ENCODE measurements around the gene PMM1. TPM values are rescaled to one million over a fixed set of nuclear protein-coding genes. Genes with fewer than 3 reads are reported as not detected.

The PMM1 gene
- polyA plus RNA-seq, 1 donor (not counting 4 experiments of a cell fraction or from before 2014, with no cell fraction given) = 39.6 TPM

GRCh38 chr22:41608386-41608785 is 18.7 kb upstream of the PMM1 start:
- Histone ChIP-seq H2AFZ (ENCODE audit: control insufficient read depth, low read length) (no peak overlapping the region), H3K4me3 (ENCODE audit: control insufficient read depth in 2 of 3, extremely low read depth in 1 of 3, insufficient read depth in 2 of 3, low read depth in 1 of 3, low read length in 3 of 3) (no peak overlapping the region), H3K9me3 (ENCODE audit: control insufficient read depth, low read depth, low read length) (no peaks in the 10 kb centered on the region), H3K9me1 (ENCODE audit: control insufficient read depth, extremely low read depth, insufficient read depth, low read length) (peaks cover 4% of the 10 kb centered on the region), H3K27me3 (ENCODE audit: control insufficient read depth, extremely low read depth, insufficient read depth, low read length) (no peaks in the 10 kb centered on the region), H3K9ac (ENCODE audit: control insufficient read depth, extremely low read depth, insufficient read depth, low read length) (no peak overlapping the region), H4K20me1 (ENCODE audit: control insufficient read depth, extremely low read depth, insufficient read depth, low read length) (peaks cover 2% of the 10 kb centered on the region), H3K27ac (ENCODE audit: control insufficient read depth, insufficient read depth, low read length) (no peak overlapping the region), H3K79me2 (ENCODE audit: control insufficient read depth, insufficient read depth, low read length) (peaks cover 14% of the 10 kb centered on the region), H3K4me2 (ENCODE audit: control insufficient read depth, extremely low read depth, insufficient read depth, low read depth, low read length) (no peak overlapping the region), H3K4me1 (ENCODE audit: control insufficient read depth, extremely low read depth, insufficient read depth, low read length) (peaks cover 10% of the 10 kb centered on the region), H3K36me3 (ENCODE audit: control insufficient read depth in 2 of 2, extremely low read depth in 1 of 2, insufficient read depth in 2 of 2, low read length in 2 of 2) (peaks cover 18 to 28% of the 10 kb centered on the region in 2 experiments)
- TF ChIP-seq EZH2 (IDR thresholded peaks at IDR 0.05; ENCODE audit: low read length) (no peak), CTCF (optimal IDR thresholded peaks at IDR 0.05 in 1 of 3, IDR thresholded peaks at IDR 0.05 in 1 of 3, conservative IDR thresholded peaks at IDR 0.05 in 1 of 3; ENCODE audit: extremely low read depth in 1 of 3, insufficient read depth in 2 of 3, low read length in 3 of 3) (no peak)
- FAIRE-seq (no peak), DNase-seq (ENCODE audit: low read depth, low spot score) (no peak)
- dilution Hi-C loops (cut with MboI; ENCODE audit: extremely low pct_ligation_motif_present, low sequenced_read_pairs) = no loop called here

- dilution Hi-C loops (cut with MboI; ENCODE audit: extremely low pct_ligation_motif_present, low sequenced_read_pairs) = no loop called here
- TF ChIP-seq EZH2 (IDR thresholded peaks at IDR 0.05; ENCODE audit: low read length) (no peak), CTCF (optimal IDR thresholded peaks at IDR 0.05 in 1 of 3, IDR thresholded peaks at IDR 0.05 in 1 of 3, conservative IDR thresholded peaks at IDR 0.05 in 1 of 3; ENCODE audit: extremely low read depth in 1 of 3, insufficient read depth in 2 of 3, low read length in 3 of 3) (no peak)
- Histone ChIP-seq H3K27me3 (ENCODE audit: control insufficient read depth, extremely low read depth, insufficient read depth, low read length) (no peaks in the 10 kb centered on the region), H3K27ac (ENCODE audit: control insufficient read depth, insufficient read depth, low read length) (no peak overlapping the region), H4K20me1 (ENCODE audit: control insufficient read depth, extremely low read depth, insufficient read depth, low read length) (no peaks in the 10 kb centered on the region), H3K9me1 (ENCODE audit: control insufficient read depth, extremely low read depth, insufficient read depth, low read length) (no peaks in the 10 kb centered on the region), H2AFZ (ENCODE audit: control insufficient read depth, low read length) (no peak overlapping the region), H3K4me1 (ENCODE audit: control insufficient read depth, extremely low read depth, insufficient read depth, low read length) (peaks cover 7% of the 10 kb centered on the region), H3K79me2 (ENCODE audit: control insufficient read depth, insufficient read depth, low read length) (no peaks in the 10 kb centered on the region), H3K9me3 (ENCODE audit: control insufficient read depth, low read depth, low read length) (no peaks in the 10 kb centered on the region), H3K4me2 (ENCODE audit: control insufficient read depth, extremely low read depth, insufficient read depth, low read depth, low read length) (no peak overlapping the region), H3K36me3 (ENCODE audit: control insufficient read depth in 2 of 2, extremely low read depth in 1 of 2, insufficient read depth in 2 of 2, low read length in 2 of 2) (peaks cover 42 to 43% of the 10 kb centered on the region in 2 experiments), H3K4me3 (ENCODE audit: control insufficient read depth in 2 of 3, extremely low read depth in 1 of 3, insufficient read depth in 2 of 3, low read depth in 1 of 3, low read length in 3 of 3) (no peak overlapping the region), H3K9ac (ENCODE audit: control insufficient read depth, extremely low read depth, insufficient read depth, low read length) (no peak overlapping the region)
- FAIRE-seq (no peak), DNase-seq (ENCODE audit: low read depth, low spot score) (no peak)
Observed at GRCh38 chr22:41603873-41604332, 14.3 kb upstream of the PMM1 start.
